Peyer's patch (tissue), 4 donors: ENCODE results near the gene UROD.

Source experiments
- CTCF ChIP-seq, 6 experiments: fragments of 450-650 bp in 4 of 6; fragments of 200-600 bp in 2 of 6; sonication (generic) in 1 of 6; IDR thresholded peaks; one replicate each; pipeline ENCODE4 v1.5.1; 2017 to 2019; ENCODE audit warnings: antibody characterized with exemption in 6 of 6, mild to moderate bottlenecking in 3 of 6, moderate library complexity in 1 of 6
- POLR2A ChIP-seq, 2 donors: fragments of 450-650 bp; IDR thresholded peaks; one replicate each; pipeline ENCODE4 v1.5.1; 2017; ENCODE audit warnings: antibody characterized with exemption in 2 of 2, mild to moderate bottlenecking in 2 of 2, moderate library complexity in 2 of 2

DNA sequence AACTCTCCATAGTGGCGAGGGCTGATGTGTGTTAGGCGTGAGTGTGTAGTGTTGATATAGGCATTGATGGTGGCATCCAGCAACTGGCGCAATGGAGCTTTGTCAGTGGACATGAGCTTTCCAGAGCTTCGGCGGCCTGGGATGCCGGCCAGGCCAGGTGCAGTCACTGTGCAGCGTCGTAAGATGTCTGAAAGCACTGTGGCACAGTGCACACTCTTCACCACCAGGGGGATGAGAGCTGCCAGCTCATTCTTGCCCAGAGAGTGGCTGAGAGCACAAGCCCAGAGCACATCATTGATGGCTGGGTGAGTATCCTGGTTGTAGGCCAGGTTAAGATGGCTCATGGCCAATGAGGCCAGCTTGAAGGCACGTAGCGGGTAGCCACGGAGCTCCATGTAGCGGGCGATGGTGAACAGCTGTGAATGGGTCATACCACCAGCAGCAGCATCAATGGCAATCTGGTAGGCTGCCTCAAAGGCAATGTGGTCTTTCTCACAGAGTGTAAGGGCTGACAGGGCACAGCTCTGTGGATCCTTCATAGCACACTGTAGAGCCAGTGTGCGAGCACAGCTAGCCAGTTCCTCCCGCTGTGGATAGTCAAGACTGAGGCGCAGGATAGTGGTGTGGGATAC is 6.7 kb downstream of the UROD start:
- TF ChIP-seq POLR2A (IDR thresholded peaks at IDR 0.05) (no peak), CTCF (IDR thresholded peaks at IDR 0.05) (peak; percentile 46 to 93 (median 78))
